ENCODE data around the gene TNFSF18.
"Not testable (repeated sequence)": the region's sequence is repeated elsewhere in the genome, so short reads cannot be mapped to it uniquely, and the experiment has no call there.

Gene TNFSF18, protein sequence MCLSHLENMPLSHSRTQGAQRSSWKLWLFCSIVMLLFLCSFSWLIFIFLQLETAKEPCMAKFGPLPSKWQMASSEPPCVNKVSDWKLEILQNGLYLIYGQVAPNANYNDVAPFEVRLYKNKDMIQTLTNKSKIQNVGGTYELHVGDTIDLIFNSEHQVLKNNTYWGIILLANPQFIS

GRCh38 chr1:173050865-173051264, at the start of gene TNFSF18:
TSS of gene TNFSF18 (minus strand) at chr1:173050941. CDS start at chr1:173050896, 45 bp downstream.
- no peak for DNase-seq

- no peak for DNase-seq
These were observed 48.4 kb upstream of the TNFSF18 start for GRCh38 chr1:173099166-173099565.

DNA sequence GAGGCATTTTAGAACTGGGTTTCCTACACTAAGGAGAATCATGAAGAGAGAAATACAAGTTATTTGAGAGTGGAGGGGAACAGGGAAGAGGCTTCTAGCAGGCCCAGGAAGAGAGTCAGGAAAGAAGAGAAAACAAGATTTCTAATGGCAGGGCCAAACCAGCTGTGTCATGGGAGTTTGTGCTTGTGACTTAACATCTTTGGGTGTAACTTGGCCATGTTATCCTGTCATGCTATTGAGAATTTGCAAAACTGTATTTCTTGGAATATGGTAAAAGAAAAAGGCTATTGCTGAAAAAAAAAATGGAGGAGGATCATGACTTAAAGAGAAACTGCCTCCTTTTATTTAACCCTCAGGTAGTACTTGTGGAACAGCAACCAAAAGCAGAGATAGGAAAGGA, 47.4 kb upstream of the TNFSF18 start:
- no peak for DNase-seq

GRCh38 chr1:173097001-173097400, 46.3 kb upstream of the TNFSF18 start:
- DNase-seq = no peak

- no peak for DNase-seq
These were observed 44.9 kb upstream of the TNFSF18 start for GRCh38 chr1:173095632-173096031.

- DNase-seq = no peak
These were observed 43.8 kb upstream of the TNFSF18 start for GRCh38 chr1:173094541-173094940.

DNA sequence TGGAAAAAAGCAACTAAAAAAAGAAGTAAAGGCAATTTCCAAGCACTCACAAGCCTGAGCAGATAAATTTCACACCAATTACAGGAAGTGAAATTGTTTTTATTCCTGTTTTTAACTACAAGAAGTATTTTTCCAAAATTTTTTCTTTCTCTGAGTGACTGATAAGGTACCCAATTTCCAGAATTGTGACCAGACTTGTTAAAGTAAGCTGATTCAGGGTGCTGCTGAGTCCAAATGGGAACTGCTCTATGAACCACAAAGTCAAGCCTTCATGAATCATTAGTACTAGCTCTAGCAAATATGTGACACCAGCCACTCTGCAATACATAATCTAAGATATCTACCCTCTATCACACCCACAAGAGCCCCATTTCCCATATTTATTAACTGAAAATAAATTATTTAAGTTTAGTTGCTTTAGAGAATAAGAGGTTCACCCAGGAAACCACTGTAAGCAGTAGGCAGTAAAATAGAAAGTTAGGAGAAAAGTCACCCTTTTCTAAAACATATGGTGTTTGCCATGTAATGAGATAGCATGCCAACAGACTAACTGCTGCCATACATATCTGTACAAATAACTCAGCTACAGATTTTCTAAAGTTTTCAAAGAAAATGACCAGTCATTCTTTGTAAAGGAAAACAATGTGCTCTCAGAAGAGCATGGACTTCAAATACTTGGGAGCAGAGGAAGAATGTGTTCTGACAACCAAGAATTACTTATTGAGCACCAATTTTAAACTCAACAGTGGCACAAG, 43.1 kb upstream of the TNFSF18 start:
- no peak for DNase-seq

DNA sequence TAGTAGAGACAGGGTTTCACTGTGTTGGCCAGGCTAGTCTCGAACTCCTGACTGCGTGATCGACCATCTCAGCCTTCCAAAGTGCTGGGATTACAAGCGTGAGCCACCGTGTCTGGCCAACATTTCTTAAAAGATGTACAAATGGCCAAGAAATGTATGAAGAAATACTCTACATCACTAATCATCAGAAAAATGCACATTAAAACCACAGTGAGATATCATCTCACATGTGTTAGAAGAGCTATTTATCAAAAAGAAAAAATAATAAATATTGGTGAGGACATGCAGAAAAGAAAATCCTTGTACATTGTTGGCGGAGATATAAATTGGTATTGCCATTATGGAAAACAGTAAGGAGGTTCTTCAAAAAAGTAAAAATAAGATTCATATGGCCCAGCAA, 33.6 kb upstream of the TNFSF18 start:
- DNase-seq = no peak

DNA sequence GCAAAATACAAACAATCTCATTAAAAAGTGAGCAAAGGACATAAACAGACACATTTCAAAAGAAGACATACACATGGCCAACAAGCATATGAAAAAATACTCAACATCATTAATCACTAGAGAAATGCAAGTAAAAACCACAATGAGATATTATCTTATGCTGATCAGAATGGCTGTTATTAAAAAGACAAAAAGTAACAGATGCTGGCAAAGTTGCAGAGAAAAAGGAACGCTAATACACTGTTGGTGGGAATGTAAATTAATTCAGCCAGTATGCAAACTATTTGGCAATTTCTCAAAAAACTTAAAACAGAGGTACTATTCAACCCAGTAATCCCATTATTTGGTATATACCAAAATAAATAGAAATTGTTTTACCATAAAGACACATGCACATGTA, 32.2 kb upstream of the TNFSF18 start:
- no peak for DNase-seq

DNA sequence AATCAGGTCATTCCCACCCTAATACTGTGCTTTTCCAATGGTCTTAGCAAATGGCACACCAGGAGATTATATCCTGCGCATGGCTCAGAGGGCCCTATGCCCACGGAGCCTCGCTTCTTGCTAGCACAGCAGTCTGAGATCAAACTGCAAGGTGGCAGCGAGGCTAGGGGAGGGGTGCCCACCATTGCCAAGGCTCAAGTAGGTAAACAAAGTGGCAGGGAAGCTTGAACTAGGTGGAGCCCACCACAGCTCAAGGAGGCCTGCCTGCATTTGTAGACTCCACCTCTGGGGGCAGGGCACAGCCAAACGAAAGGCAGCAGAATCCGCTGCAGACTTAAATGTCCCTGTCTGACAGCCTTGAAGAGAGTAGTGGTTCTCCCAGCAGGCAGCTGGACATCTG, 23.5 kb upstream of the TNFSF18 start:
- not testable (repeated sequence) for DNase-seq

- DNase-seq = no peak
These were observed 13.3 kb upstream of the TNFSF18 start for GRCh38 chr1:173064011-173064410.

DNA sequence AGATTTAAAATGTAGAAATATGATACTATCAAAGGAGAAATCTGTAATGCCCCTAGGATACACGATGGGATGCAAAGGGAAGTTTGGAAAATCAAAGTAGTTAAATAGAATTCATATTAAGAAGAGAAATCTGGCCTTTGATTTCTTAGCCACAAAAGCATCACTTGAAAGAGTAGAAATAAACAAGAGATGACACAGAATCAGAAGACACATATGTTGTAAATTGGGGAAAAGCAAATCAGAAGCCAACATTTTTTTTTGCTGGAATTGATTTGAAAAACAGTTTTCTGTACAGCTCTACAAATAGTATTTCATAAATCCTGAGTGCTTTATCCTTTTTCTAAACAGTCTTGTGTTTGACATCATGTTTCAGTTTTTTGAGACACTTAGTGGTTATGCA, 12.4 kb upstream of the TNFSF18 start:
- no peak for DNase-seq

GRCh38 chr1:173062150-173062938, 11.6 kb upstream of the TNFSF18 start:
- no peak for DNase-seq

- no peak for DNase-seq
These were observed 7.8 kb upstream of the TNFSF18 start for GRCh38 chr1:173058556-173058955.

- no peak for DNase-seq
These were observed 7.2 kb upstream of the TNFSF18 start for GRCh38 chr1:173057984-173058383.

- no peak for DNase-seq
These were observed 5.6 kb upstream of the TNFSF18 start for GRCh38 chr1:173056365-173056764.

GRCh38 chr1:173052681-173053196, 2.0 kb upstream of the TNFSF18 start:
- DNase-seq = no peak

DNA sequence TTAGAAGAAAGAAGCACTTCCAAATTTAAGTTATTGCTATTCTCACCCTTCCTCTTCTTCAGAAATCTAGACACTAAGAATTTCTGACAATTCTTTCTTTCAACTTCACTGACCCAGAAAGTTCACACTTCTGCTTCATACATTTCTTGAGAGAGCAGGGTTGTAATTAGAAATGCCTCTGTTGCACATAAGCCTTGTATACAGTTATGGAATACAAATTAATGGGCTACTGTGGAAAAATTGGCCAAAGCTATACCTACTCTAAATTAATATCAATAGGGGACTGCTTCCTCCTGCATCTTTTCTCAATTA, 1.5 kb downstream of the TNFSF18 start:
- DNase-seq = no peak

GRCh38 chr1:173048621-173049321, 2.0 kb downstream of the TNFSF18 start:
- DNase-seq = no peak

DNA sequence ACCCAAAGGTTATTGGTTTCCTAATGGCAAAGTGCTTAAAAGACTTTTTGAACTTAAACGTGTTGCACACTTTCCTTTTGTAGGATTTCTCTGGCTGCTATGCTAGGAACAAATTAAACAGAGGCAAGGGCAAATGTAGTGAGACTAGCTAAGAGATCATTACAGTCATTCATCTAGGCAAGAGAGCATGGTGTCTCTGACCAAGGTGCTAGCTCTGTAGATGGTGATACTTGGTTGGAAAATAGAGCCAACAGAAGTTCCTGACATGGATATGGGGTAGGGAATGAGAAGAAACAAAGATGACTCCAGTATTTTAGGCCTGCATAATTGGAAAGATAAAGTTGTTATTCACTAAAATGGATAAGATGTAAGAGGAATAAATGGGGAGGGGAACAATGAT, 6.1 kb downstream of the TNFSF18 start:
- no peak for DNase-seq

DNA sequence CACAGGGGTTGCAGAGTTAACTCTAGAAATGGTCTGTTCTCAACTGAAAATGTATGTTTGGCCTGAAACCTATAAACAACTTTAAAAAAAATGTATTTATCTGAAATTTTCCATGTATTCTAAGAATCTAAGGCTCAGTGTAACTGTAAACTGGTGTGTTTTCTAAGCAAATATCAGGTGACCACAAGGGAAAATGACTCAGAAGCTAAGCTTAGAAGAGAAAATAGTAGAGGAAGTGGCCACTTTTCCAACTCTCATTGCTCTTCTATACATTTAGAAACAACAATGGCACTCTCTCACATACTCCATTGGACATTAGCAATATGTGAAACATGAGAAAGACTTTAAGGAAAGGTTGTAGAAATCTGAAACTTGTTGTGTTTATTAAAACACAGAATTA, 7.5 kb downstream of the TNFSF18 start:
- DNase-seq = no peak

DNA sequence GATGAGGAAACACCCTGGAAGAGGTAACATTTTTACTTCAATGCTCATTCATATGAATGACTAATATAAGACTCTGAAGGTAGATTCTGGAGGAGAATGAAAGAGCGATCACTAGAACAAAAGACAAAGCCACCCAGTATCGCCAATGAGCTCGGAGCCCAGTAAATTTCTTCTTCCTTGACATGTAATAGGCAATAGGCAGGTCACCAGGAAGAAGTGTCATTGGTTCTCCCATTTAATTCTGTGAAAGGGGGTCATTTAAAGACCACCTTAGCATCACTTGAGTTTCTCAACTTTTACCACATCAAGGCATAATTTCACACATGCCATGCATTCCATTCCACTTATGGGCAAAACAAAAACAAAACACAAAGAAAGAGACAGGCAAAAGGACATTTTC, 7.9 kb downstream of the TNFSF18 start:
- no peak for DNase-seq

- no peak for DNase-seq
These were observed 11.1 kb downstream of the TNFSF18 start for GRCh38 chr1:173039626-173040025.
